CD14-positive monocyte (primary cell): ENCODE results near the gene ATMIN. TPM values are rescaled to one million over a fixed set of nuclear protein-coding genes. Genes with fewer than 3 reads are reported as not detected.

Experiments
- DNase-seq, 3 donors: peaks; one replicate each; pipeline ENCODE4 v3.0.0-alpha.2; 2011 to 2022
- H2AFZ ChIP-seq: 2 replicates; pipeline ENCODE4 v1.6.0; 2012; ENCODE audit warnings: mild to moderate bottlenecking, low read depth, low read length, inconsistent platforms; ENCODE audit not compliant: insufficient read depth, poor library complexity, severe bottlenecking
- H3K27ac ChIP-seq, 2 donors: 1 replicate in 1 of 2; 2 replicates in 1 of 2; pipeline ENCODE4 v1.5.1; 2012 to 2013; ENCODE audit warnings: low read length in 2 of 2, control low read depth in 1 of 2, inconsistent platforms in 1 of 2, low read depth in 1 of 2, mild to moderate bottlenecking in 1 of 2
- H3K27me3 ChIP-seq, 2 donors: one replicate each; pipeline versions ENCODE4 v1.6.0 to v1.6.1; 2011 to 2013; ENCODE audit warnings: low read length in 2 of 2; ENCODE audit not compliant: control insufficient read depth in 2 of 2, insufficient read depth in 2 of 2
- H3K36me3 ChIP-seq, 2 donors: replicated peaks in 1 of 2; 1 replicate in 1 of 2; 2 replicates in 1 of 2; pipeline versions ENCODE4 v1.5.1 to v1.6.1; 2012 to 2013; ENCODE audit warnings: low read length in 2 of 2, control low read depth in 1 of 2, inconsistent platforms in 1 of 2, mild to moderate bottlenecking in 1 of 2; ENCODE audit not compliant: insufficient read depth in 2 of 2, control insufficient read depth in 1 of 2
- H3K4me1 ChIP-seq, 2 donors: 1 replicate in 1 of 2; 2 replicates in 1 of 2; pipeline versions ENCODE4 v1.5.1 to v1.6.1; 2012 to 2013; ENCODE audit warnings: low read length in 2 of 2, control low read depth in 1 of 2, inconsistent platforms in 1 of 2, mild to moderate bottlenecking in 1 of 2, moderate library complexity in 1 of 2; ENCODE audit not compliant: insufficient read depth in 2 of 2, control insufficient read depth in 1 of 2
- H3K4me2 ChIP-seq: replicated peaks from 2 replicates; pipeline ENCODE3; 2012; ENCODE audit warnings: low read length, moderate library complexity, mild to moderate bottlenecking; ENCODE audit not compliant: poor library complexity, severe bottlenecking; ENCODE audit errors: extremely low read depth
- H3K4me3 ChIP-seq, 3 experiments: fragments of 200-600 bp in 1 of 3; sonication (generic) in 1 of 3; replicated peaks in 1 of 3; 1 replicate in 2 of 3; 2 replicates in 1 of 3; pipeline ENCODE4 v1.5.1; 2011 to 2013; ENCODE audit warnings: low read length in 3 of 3, mild to moderate bottlenecking in 3 of 3, control low read depth in 2 of 3, low read depth in 2 of 3, inconsistent platforms in 1 of 3, moderate library complexity in 1 of 3
- H3K79me2 ChIP-seq: 2 replicates; pipeline ENCODE4 v1.6.0; 2012; ENCODE audit warnings: mild to moderate bottlenecking, control low read depth, inconsistent platforms, low read length, moderate library complexity; ENCODE audit not compliant: insufficient read depth
- H3K9ac ChIP-seq: 2 replicates; pipeline ENCODE4 v1.6.0; 2017; ENCODE audit warnings: low read length, mild to moderate bottlenecking; ENCODE audit not compliant: insufficient read depth, poor library complexity, severe bottlenecking
- H3K9me3 ChIP-seq, 2 donors: replicated peaks in 1 of 2; 1 replicate in 1 of 2; 2 replicates in 1 of 2; pipeline versions ENCODE4 v1.5.1 to v1.6.1; 2012 to 2013; ENCODE audit warnings: low read length in 2 of 2, control low read depth in 1 of 2; ENCODE audit not compliant: control insufficient read depth in 1 of 2, insufficient read depth in 1 of 2
- H4K20me1 ChIP-seq: 2 replicates; pipeline ENCODE4 v1.6.0; 2012; ENCODE audit warnings: mild to moderate bottlenecking, low read length, control low read depth, moderate library complexity; ENCODE audit not compliant: insufficient read depth
- H3K27ac Mint-ChIP-seq, 7 donors: one replicate each; pipeline ENCODE4 v1.8.0; 2020; ENCODE audit warnings: mild to moderate bottlenecking in 7 of 7, mixed read lengths in 7 of 7, moderate library complexity in 6 of 7, inconsistent platforms in 2 of 7
- H3K27me3 Mint-ChIP-seq, 3 donors: one replicate each; pipeline ENCODE4 v1.8.0; 2021 to 2022; ENCODE audit warnings: low read depth in 3 of 3, mild to moderate bottlenecking in 3 of 3, mixed read lengths in 3 of 3, moderate library complexity in 3 of 3, inconsistent platforms in 1 of 3
- H3K36me3 Mint-ChIP-seq, 2 donors: one replicate each; pipeline ENCODE4 v1.8.0; 2020; ENCODE audit warnings: mixed read lengths in 2 of 2, inconsistent platforms in 1 of 2, mild to moderate bottlenecking in 1 of 2
- H3K4me1 Mint-ChIP-seq: one replicate; pipeline ENCODE4 v1.8.0; 2020; ENCODE audit warnings: mild to moderate bottlenecking, mixed read lengths
- H3K4me3 Mint-ChIP-seq, 2 donors: one replicate each; pipeline ENCODE4 v1.8.0; 2020; ENCODE audit warnings: mild to moderate bottlenecking in 2 of 2, mixed read lengths in 2 of 2, moderate library complexity in 1 of 2
- H3K9me3 Mint-ChIP-seq, 7 donors: one replicate each; pipeline ENCODE4 v1.8.0; 2020 to 2022; ENCODE audit warnings: mixed read lengths in 7 of 7, mild to moderate bottlenecking in 6 of 7, moderate library complexity in 6 of 7, inconsistent platforms in 2 of 7
- WGBS: methylation state at CpG from one replicate; pipeline ENCODE4 v1.1.5; 2013; ENCODE audit warnings: missing lambda C conversion rate; ENCODE audit not compliant: insufficient coverage; 5-methylcytosine and 5-hydroxymethylcytosine counted together
- intact Hi-C, 2 donors: fragments of 100-400 bp; cut with micrococcal nuclease; formaldehyde crosslinking; loops; one replicate each; pipeline versions ENCODE4 v1.15.0 to v1.15.1; 2023
- polyA plus RNA-seq, 3 donors: library from polyadenylated mRNA; depleted of rRNA in 1 of 3; unstranded in 2 of 3; stranded (reverse) in 1 of 3; fragments of 300-500 nt in 2 of 3; fragments of >200 nt in 1 of 3; fragmentation: Illumina TruSeq in 2 of 3; gene quantifications; 1 replicate in 2 of 3; 2 replicates in 1 of 3; pipeline ENCODE4 v1.2.3, GENCODE V29; 2012 to 2021
- TF ChIP-seq, protein P1 (sequence below): fragments of 200-600 bp; IDR thresholded peaks from one replicate; pipeline ENCODE4 v1.8.0; 2022; ENCODE audit warnings: antibody characterized with exemption, mild to moderate bottlenecking

Gene ATMIN
- polyA plus RNA-seq, 3 donors, result 10.9 to 17.6 (median 13.2) TPM

GRCh38 chr16:80993307-80993706 is 42.3 kb upstream of the ATMIN start:
- intact Hi-C loops, result no loop called here
- H3K36me3 ChIP-seq, result peaks cover 12 to 41% of the 10 kb centered on the region in 2 donors
- H3K27me3 ChIP-seq, result no peaks in the 10 kb centered on the region
- no peak for DNase-seq
- no peaks in the 10 kb centered on the region for H4K20me1 ChIP-seq
- peaks cover 0 to 1% (median 0%) of the 10 kb centered on the region in 3 donors for H3K27me3 Mint-ChIP-seq
- H3K4me1 ChIP-seq, result peaks cover 6 to 17% of the 10 kb centered on the region in 2 donors
- H3K27ac ChIP-seq, result no peak overlapping the region
- H3K4me3 Mint-ChIP-seq, result no peak overlapping the region
- no peaks in the 10 kb centered on the region for H3K9me3 ChIP-seq
- TF ChIP-seq, protein P1, sequence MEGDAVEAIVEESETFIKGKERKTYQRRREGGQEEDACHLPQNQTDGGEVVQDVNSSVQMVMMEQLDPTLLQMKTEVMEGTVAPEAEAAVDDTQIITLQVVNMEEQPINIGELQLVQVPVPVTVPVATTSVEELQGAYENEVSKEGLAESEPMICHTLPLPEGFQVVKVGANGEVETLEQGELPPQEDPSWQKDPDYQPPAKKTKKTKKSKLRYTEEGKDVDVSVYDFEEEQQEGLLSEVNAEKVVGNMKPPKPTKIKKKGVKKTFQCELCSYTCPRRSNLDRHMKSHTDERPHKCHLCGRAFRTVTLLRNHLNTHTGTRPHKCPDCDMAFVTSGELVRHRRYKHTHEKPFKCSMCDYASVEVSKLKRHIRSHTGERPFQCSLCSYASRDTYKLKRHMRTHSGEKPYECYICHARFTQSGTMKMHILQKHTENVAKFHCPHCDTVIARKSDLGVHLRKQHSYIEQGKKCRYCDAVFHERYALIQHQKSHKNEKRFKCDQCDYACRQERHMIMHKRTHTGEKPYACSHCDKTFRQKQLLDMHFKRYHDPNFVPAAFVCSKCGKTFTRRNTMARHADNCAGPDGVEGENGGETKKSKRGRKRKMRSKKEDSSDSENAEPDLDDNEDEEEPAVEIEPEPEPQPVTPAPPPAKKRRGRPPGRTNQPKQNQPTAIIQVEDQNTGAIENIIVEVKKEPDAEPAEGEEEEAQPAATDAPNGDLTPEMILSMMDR, result no peak
- H3K4me1 Mint-ChIP-seq, result peaks cover 13% of the 10 kb centered on the region
- H3K27ac Mint-ChIP-seq, result peak overlapping the region in 1 of 7 donors; percentile 37
- H3K79me2 ChIP-seq, result peaks cover 71% of the 10 kb centered on the region
- no peak overlapping the region for H3K4me2 ChIP-seq
- H2AFZ ChIP-seq, result no peak overlapping the region
- H3K36me3 Mint-ChIP-seq, result peaks cover 28 to 45% of the 10 kb centered on the region in 2 donors
- no peak overlapping the region for H3K9ac ChIP-seq
- H3K4me3 ChIP-seq, result no peak overlapping the region
- 82% methylated on average over 5 of the region's 6 CpGs for WGBS
- H3K9me3 Mint-ChIP-seq, result no peaks in the 10 kb centered on the region

- H3K9me3 ChIP-seq, result no peaks in the 10 kb centered on the region
- no peak overlapping the region for H3K4me2 ChIP-seq
- Mint-ChIP-seq H3K27ac (no peak overlapping the region), H3K4me1 (peaks cover 18% of the 10 kb centered on the region), H3K36me3 (peaks cover 28 to 40% of the 10 kb centered on the region in 2 donors), H3K4me3 (no peak overlapping the region), H3K27me3 (peaks cover 0 to 1% (median 0%) of the 10 kb centered on the region in 3 donors), H3K9me3 (no peaks in the 10 kb centered on the region)
- no peaks in the 10 kb centered on the region for H4K20me1 ChIP-seq
- H3K79me2 ChIP-seq, result peaks cover 76% of the 10 kb centered on the region
- H3K36me3 ChIP-seq, result peaks cover 12 to 41% of the 10 kb centered on the region in 2 donors
- DNase-seq, result no peak
- H3K27me3 ChIP-seq, result no peaks in the 10 kb centered on the region
- H3K4me3 ChIP-seq, result no peak overlapping the region
- TF ChIP-seq, protein P1, result no peak
- intact Hi-C loops, result no loop called here
- no peak overlapping the region for H3K9ac ChIP-seq
- no peak overlapping the region for H3K27ac ChIP-seq
- no peak overlapping the region for H2AFZ ChIP-seq
- H3K4me1 ChIP-seq, result peaks cover 6 to 20% of the 10 kb centered on the region in 2 donors
Observed at GRCh38 chr16:80993834-80994233, 41.8 kb upstream of the ATMIN start.
